Lower leg skin (tissue), 3 donors: ENCODE measurements around the gene DNAH6.

ENCODE experiments used
- POLR2A ChIP-seq, 2 donors: fragments of 450-650 bp; IDR thresholded peaks; one replicate each; pipeline ENCODE4 v1.6.1; 2016 to 2017; ENCODE audit warnings: antibody characterized with exemption in 2 of 2, mild to moderate bottlenecking in 1 of 2, moderate library complexity in 1 of 2
- TF ChIP-seq, protein P1 (sequence below), 3 donors: fragments of 450-650 bp; IDR thresholded peaks; one replicate each; pipeline ENCODE4 v1.5.1; 2016; ENCODE audit warnings: antibody characterized with exemption in 3 of 3, mild to moderate bottlenecking in 3 of 3, moderate library complexity in 2 of 3

DNA sequence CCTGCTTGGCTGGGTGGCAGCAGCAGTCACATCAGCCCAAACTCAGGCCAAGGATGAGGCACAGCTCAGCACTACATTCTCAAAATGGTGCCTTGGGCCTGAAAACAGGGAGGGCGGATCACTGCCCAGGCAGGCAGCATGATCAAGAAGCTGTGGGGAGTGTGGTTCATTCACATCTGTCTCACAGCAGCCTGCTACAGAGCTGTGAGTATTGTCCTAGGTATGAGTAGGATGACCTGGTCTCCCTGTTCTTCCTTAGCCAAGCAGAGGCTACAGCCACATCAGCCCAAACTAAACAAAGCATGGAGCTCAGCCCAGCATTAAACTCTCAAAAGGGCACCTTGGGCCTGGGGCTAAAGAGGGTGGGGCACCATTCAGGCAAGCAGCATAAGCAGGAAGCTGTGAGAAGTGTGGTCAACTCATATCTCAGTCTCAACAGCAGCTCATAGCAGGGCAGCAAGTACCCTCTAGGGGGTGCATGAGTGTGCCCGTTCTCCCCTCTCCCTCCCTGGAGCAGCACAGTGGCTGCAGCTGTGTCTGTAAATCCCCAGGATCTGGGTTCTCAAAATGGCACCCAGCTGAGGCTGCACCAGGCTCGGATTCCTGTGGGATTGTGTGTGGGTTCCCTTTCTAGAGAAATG is 225.0 kb downstream of the DNAH6 start:
- TF ChIP-seq, protein P1, sequence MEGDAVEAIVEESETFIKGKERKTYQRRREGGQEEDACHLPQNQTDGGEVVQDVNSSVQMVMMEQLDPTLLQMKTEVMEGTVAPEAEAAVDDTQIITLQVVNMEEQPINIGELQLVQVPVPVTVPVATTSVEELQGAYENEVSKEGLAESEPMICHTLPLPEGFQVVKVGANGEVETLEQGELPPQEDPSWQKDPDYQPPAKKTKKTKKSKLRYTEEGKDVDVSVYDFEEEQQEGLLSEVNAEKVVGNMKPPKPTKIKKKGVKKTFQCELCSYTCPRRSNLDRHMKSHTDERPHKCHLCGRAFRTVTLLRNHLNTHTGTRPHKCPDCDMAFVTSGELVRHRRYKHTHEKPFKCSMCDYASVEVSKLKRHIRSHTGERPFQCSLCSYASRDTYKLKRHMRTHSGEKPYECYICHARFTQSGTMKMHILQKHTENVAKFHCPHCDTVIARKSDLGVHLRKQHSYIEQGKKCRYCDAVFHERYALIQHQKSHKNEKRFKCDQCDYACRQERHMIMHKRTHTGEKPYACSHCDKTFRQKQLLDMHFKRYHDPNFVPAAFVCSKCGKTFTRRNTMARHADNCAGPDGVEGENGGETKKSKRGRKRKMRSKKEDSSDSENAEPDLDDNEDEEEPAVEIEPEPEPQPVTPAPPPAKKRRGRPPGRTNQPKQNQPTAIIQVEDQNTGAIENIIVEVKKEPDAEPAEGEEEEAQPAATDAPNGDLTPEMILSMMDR (IDR thresholded peaks at IDR 0.05): no peak
- no peak for TF ChIP-seq POLR2A (IDR thresholded peaks at IDR 0.05)
